HG02588 (cell line): Measurements from ENCODE around the gene DYNC1I1.
"Not testable (repeated sequence)": the region's sequence is repeated elsewhere in the genome, so short reads cannot be mapped to it uniquely, and the experiment has no call there.

Experiments used
- ATAC-seq: cut with Tn5 transposase; IDR thresholded peaks from one replicate; pipeline ENCODE4 v1.9.1; 2021; ENCODE audit warnings: mild to moderate bottlenecking, moderate library complexity; ENCODE audit not compliant: unreplicated experiment

Gene DYNC1I1

DNA sequence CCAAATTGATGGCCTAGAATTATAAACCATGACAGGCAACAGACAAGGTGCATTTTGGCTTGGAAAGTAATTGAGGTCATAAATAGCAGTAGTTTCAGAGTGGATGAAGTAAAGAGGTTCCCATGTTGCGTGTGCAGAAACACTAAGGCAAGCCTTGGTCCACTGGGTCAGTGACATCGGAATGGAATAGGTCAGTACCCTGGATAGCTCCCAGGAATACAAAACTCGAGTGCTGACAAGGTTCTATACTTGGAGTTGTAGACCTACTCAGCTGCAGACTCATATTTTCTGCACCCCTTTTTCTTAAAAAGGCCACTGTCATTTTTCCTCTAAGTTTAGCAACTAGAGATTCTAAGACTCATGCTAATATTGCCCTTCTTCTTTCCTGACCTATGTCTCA lies 132.8 kb downstream of the DYNC1I1 start:
- ATAC-seq, result no peak

DNA sequence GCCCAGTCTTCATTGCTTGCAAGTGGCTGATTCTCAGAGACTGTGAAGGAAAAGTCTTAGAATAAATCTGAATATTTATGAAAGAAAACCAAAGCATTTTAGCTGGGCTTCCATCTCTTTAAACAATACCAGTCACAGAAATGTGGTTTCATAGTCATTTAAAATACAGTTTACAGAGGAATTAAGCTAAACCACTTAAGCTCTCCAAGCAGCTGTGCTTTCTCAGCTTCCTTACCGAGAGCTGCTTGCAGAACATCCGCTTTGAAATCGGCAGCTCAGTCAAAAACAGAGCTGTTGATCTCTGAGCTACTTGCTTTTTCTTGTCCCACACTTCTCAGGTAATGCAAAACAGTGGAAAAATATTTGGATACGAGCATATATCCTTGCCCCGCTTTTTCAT lies 134.5 kb downstream of the DYNC1I1 start:
- no peak for ATAC-seq

DNA sequence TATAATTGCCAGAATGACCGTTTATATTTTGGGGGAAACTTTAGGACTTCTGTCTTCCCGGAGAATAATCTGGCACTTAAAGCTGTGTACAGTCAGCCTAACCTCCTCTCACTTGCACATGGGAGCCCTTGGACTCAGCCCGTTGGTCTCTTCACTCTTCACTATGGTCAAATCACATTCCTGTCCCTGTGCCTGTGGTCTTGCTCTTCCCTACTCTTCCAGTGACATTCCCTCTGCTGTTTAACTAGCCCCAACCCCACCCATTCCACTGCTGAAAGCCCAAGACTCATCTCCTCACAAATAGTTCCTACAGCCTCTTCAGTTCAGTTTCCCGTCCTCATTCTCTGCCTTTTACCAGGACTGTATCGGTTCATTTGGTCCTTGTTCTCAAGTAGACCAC lies 135.0 kb downstream of the DYNC1I1 start:
- ATAC-seq, result no peak

DNA sequence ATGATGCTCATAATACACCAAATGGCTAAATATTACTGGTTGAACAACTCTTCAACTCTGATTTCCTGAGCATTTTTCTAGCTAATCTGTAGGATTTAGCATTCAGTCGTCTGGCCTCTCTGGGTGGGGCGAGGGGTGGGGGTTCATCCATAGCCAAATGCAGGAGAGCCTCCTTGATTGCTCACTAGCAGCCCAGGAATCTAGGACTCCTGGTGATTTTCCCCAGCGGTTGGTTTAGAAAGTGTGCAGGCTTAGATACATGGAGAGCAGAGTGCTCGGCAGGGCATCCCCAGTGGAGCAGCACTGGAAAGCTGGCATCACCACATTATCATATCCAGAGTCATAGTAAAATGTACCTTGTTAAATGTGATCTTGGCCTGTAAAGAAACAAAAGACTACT lies 136.1 kb downstream of the DYNC1I1 start:
- ATAC-seq, result no peak

DNA sequence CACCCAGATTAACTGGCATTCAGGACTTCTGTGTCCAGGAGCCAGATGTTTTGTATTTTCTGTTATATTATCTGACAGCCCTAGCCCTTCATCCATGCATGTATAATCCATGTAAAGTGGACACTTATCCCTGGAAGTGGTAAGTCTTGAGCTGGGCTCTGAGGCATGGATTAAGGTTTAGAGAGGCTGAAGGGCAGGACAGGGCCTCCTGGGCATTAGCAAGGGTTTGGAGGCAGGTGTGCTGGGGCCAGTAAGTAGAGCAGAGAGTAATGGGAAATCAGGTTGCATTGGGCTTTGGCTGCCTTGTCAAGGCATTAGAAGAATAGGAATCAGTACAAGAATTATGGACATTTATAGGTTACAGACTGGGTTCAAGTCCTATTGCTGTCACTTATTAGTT lies 138.0 kb downstream of the DYNC1I1 start:
- ATAC-seq, result no peak

DNA sequence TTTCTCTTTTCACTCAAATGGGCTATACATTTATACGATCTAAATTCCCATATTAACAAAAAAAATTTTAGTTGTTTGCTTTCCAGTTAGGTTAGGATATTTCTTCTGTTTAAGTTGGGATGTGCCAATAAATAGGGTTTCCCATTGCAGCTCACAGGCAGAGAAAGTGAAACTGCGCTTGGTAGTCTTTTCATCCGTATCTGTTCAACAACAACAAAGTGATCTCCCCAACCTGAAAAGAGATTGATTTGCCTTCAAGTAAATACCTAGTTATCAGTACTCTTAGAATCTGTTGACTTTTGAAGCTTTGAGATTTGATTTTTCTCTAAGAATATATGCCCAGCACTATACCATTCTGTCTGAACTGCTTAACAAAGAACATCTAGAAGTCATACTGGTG lies 143.4 kb downstream of the DYNC1I1 start:
- ATAC-seq, result no peak

DNA sequence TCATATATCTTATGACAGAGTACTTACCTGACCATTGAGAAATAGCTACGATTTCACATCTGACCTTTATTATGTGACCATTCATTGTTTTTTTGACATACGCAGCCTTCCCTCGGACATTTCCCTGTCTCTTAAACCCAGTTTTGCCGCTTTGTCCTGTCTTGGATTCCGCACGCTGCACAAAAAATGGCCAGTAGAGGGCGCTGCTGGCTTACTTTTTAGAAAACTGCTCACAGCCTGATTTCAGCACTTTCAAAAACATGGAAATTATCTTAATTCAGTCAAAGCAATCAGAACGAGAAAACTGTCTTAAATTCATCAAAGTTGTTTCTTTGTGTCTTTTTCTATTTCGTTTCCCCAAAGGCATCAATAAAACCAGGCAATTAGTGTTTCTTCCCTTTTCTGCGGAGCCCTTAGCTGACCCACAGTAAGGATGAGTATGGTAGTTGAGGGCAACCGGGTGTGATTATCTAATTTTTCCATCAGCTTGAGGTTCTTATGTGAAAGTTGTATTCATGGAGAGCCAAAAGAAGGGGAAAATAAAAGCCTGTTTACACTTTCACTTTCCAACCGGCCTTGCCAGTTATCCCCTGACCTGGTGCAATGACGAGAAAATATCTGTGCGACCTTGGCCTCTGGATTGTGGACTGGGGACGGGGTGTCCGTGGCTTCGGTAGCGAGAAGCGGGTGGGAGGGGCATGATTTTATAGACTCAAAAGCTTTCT lies 144.4 kb downstream of the DYNC1I1 start:
- peak; percentile 75 for ATAC-seq

DNA sequence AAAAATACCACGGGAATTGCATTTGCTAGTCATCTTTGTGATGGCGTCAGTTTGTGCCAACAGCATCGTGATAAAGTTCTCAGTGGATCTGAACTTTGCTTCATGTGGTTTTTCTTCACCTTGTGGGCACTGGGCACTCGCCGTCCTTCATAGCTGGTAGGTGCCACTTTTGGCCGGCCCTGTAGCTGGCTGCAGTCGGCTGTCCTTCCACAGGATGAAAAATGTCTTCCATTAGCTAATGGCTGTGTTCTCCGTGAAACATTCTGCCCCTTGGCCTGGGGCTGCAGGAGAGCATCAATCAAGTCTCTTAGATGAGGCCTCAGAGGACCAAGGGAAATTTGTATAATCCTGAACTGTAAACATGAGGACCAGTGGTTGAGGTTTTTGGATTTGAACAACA lies 145.3 kb downstream of the DYNC1I1 start:
- no peak for ATAC-seq

DNA sequence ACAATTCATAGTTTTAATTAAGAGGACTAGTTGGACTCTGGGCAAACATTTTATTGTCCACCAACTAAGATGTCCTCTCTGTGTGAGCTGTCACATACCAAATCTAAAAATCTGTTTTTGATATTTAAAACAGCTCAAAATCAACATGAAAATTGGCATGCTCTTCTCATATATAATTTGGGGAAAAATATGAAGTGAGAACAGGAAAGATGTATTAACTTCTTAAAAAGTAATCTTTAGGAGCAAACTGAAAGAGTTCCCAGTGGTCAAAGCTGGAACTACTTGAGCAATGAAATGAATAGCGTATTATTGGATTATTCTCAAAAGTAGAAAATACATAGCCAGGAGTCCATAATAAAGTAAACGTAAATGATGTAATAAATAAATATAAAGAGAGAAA lies 147.2 kb downstream of the DYNC1I1 start:
- ATAC-seq, result no peak

DNA sequence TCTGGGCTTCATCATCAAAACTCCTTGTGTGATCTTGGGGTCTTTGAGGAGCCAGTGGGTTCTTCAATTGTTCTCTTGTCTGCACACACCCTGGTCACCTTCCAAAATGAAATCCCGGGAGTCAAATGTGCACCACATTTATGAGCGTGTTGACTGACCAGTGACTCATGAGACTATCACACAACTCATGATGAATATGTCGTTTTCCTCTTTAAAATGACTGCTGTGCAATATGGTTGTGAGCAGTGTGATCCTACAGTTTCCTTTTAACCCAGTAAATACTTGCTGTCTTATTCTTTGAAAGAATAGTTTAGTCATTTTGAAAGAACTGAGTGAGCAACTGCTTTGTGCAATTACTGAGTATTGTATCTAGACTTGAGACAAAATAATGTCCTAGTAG lies 149.2 kb downstream of the DYNC1I1 start:
- no peak for ATAC-seq

DNA sequence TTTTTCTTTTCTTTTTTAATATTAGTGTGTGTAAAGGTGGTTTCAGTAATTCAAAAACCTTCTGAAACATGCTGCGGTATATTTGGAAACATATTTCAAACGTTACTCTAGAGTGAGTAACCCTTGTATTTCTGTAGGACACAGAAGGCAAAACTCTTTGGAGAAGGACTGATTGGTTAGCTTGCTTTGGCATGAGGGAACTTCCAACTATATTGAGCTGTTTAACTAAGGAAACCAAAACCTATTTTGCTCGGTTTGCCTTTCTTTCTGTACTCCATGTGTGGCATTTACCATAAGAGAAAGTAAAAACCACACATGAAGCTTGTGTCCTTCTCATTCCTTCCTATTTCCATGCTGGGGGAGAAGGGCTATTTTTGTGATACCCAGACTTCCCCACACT lies 149.8 kb downstream of the DYNC1I1 start:
- ATAC-seq, result no peak

DNA sequence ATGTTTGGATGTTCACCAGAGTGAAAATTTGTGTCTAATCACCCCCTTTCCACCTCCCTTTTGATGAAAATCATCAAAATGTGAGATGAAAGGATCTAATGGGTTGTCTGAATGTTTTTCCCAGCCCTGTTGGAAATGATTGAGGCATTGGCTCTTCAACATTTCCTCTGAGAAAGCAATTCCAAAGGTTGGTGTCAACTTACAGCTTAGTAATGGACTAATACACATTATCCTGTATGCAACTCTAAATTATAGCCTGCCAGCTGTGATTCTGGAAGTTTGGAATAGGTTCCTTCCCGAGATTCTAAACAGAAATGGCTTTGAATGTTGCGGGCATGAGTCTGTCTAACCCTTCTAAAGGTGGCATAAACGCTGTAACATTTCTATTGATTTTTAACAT lies 152.9 kb downstream of the DYNC1I1 start:
- ATAC-seq, result no peak

DNA sequence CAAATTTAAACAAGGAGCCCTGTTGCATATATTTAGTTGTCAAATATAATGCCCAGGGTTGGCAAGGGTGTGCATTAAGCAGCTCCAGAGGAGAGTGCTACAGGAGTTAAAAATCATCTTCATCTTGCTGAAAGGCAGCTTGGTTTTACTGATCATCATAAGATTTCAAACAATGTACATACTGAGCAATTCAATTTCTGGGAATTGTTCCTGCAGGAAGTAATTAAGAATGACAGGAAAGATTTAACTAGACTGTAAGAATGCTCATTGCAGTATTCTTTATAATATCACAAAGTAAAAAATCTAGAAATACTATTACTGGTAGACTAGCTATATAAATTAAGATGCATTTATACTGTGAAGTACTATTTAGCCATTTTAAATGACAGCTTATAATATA lies 153.6 kb downstream of the DYNC1I1 start:
- ATAC-seq, result no peak

DNA sequence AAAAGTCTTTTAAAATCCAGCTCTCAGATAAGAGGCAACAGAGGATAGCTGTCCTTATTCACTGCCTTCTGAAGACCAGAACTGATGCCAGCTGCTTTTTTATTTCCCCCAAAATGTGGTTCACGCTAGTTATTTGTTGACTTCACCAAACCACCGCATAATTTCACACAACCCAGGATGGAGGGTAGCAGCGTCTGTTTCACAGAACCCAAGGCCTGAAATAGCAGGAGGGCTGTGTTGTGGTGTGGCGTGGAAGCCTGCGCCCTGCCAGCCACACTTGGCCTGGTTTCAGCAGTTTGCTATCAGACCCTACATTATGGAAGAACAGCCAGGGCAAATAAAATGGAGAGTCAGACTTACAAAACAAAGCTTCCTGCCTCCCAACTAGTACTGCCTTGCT lies 155.4 kb downstream of the DYNC1I1 start:
- no peak for ATAC-seq

DNA sequence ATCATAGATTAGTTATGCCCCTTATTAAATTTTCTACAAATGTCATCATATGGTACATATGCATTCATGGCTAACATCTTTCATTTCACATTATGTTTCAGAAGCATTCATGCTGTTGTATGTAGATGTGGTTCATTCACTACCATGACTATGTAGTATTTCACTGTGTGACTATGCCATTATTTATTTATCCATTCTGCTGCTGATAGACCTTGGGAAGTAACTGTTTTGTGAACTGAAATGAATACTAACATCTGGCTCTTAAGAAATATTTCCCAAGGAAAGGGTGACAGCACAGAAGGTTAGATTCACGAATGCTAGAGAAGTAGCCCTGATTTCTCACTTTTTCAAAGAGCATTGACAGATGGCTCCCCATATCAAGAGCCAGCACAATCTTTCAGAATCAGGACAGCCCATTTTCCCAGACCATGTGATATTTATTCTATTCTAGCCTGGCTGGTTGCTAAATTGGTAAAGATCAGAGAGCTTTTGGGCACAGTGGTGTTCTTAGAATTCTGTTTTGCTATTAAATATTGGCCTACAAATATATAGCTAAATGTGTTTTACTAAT lies 157.4 kb downstream of the DYNC1I1 start:
- ATAC-seq, result no peak

DNA sequence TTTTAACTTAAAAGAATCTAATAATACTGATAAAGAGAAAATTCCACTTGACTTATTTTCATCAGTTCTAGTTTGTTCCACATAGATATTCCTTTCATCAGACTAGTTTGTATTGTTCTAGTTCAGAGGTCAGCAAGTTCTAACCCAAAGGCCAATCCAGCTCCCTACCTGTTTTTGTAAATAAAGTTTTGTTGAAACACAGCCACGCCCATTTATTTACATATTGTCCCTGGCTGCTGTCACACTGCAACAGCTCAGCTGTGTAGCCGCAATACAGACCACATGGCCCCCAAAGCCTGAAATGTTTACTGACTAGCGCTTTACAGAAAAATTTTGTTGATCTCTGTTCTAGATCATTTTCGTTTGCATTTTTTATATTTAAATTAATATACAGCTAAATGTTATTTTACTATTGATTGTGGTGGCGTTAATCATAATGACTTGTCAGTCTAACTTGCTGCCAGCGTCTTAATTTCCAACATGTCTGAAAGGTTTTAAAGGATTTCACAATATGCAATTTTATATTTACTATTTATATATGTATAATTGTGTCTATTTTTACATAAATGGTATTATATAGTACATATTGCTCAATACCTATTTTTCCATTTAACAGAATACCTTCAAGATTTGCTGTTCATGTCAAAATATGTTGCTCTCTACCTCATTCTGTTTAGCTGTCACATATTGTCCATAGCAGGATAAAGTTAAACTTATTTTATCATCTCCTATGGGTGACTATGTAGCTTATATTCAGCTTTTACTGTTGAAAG lies 159.3 kb downstream of the DYNC1I1 start:
- no peak for ATAC-seq

DNA sequence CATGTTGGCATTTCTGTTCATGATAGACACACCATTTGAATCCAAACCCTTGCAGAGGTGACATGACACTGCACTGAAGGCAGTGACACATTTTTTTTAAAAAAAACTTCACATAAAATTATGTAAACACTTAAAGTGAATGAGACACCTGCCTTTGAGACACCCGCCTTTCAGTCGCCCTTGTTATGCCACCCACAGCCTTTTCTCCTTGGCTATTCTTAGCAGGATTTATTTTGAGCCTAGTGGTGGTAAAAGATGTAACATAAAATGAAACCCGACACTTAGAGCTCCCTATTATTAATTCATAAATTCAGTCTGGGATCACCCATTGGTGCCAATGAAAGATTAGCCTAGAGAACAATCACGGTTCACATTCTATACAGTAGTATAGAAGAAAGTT lies 161.3 kb downstream of the DYNC1I1 start:
- ATAC-seq, result no peak

DNA sequence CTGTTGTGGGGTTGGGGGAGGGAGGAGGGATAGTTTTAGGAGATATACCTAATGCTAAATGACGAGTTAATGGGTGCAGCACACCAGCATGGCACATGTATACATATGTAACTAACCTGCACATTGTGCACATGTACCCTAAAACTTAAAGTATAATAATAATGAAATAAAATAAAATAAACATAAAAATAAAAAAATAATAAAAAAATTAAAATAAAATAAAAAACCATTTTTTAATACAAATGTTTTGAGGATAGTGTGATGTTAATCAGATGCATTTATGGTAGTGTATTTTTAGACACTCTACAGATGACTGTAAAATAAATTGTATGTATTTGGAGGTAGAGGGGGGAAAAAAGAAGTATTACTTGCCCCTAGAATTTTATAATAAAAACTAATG lies 172.5 kb downstream of the DYNC1I1 start:
- not testable (repeated sequence) for ATAC-seq

DNA sequence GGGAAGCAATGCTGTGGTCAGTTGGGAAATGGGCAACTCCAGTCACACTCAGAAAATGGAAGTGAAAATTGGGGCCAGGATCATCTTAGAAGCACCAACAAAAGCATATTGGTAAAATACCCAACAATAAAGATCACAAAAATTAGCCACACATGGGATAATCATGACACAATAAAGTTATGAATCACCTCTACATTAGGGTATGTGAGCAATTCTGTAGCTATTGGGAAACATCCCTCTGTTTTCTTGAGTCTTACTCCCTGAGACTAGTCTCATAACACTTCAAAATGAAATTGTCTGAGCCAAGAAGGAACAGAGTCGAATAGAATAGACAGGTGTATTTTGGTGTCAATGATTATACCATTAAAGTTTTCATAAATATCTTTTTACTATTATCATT lies 178.3 kb downstream of the DYNC1I1 start:
- no peak for ATAC-seq

DNA sequence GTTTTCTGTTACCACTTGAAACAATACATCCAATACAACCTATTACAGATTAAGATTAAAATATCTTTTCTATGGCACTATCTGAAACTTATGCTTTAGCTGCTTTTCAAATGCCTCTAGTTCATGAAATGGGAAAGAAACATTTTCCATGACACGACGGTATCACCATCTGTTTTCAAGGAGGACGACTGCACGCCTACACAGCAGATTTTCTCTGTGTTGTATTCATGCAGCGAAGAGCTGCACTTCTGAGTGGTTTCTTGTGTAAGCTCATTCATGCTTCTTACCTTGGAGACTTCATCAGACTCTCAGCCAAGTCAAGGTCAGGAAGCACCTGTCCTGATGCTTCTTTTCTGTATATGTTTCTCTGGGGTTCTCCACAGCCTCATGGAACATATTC lies 179.2 kb downstream of the DYNC1I1 start:
- no peak for ATAC-seq

DNA sequence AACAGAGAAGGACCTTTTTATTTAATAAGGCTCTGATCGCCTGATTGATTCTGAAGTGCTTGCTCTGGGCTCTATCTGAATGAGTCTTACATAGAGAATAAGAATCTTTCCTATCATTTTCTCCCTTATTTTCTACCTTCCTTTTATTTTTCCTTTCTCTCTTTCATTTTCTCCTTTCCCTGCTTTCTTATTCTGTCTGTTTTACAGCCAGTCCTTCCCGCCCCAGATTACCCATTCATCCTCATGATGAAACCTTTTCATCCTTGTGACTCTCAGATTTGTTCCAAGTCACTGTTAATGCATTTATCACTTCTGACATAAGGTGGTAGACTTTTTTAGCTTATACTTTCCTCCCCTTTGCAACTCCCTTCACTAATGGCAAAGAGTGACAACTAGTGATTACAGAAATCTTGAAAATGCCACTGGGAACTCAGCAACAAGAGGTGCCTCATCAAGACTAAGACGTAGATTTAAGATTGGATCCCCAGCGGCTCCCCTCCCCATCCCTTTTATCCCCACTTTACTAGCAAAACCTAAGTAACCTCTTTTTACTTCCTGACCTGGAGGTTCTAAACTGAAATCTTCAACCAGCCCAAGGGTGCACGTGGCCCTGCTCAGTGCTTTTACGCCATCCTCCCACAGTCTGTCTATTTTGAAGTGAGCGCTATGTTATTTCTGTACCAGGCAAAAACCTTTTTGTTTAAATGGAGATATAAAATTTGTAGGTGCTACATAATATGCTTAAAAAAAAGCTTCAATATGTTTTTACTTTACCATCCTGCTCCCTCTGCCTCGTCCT lies 179.8 kb downstream of the DYNC1I1 start:
- ATAC-seq, result no peak
